GM10248 (cell line): Measurements from ENCODE around the gene ANTXRL.
A peak's percentile ranks its signal among the peaks of the same experiment; 100 is the strongest.
"Not testable (repeated sequence)": the region's sequence is repeated elsewhere in the genome, so short reads cannot be mapped to it uniquely, and the experiment has no call there.

Experiments used
- CTCF ChIA-PET: fragments of 300-600 bp; sonication (Branson Sonifier 250); formaldehyde crosslinking; extraction: SDS; loops from one replicate; lab custom pipeline; 2021; ENCODE audit warnings: antibody characterized with exemption; lab: Yijun Ruan, JAX
- POLR2A ChIA-PET: fragments of 350-650 bp; sonication (Branson Sonifier 250); formaldehyde crosslinking; extraction: SDS; loops from one replicate; lab custom pipeline; 2020; ENCODE audit warnings: antibody characterized with exemption; lab: Yijun Ruan, JAX
- DNase-seq: peaks from one replicate; pipeline ENCODE4 v3.0.0; 2012; ENCODE audit errors: extremely low spot score
- TF ChIP-seq, protein P1 (sequence below): IDR thresholded peaks from 2 replicates; pipeline ENCODE4 v1.5.1; 2012; ENCODE audit warnings: mild to moderate bottlenecking, low read depth; ENCODE audit errors: extremely low read depth, missing control alignments, control extremely low read depth

ANTXRL gene

GRCh38 chr10:46266306-46266985 lies 20.4 kb upstream of the ANTXRL start:
- TF ChIP-seq, protein P1, sequence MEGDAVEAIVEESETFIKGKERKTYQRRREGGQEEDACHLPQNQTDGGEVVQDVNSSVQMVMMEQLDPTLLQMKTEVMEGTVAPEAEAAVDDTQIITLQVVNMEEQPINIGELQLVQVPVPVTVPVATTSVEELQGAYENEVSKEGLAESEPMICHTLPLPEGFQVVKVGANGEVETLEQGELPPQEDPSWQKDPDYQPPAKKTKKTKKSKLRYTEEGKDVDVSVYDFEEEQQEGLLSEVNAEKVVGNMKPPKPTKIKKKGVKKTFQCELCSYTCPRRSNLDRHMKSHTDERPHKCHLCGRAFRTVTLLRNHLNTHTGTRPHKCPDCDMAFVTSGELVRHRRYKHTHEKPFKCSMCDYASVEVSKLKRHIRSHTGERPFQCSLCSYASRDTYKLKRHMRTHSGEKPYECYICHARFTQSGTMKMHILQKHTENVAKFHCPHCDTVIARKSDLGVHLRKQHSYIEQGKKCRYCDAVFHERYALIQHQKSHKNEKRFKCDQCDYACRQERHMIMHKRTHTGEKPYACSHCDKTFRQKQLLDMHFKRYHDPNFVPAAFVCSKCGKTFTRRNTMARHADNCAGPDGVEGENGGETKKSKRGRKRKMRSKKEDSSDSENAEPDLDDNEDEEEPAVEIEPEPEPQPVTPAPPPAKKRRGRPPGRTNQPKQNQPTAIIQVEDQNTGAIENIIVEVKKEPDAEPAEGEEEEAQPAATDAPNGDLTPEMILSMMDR: no peak
- POLR2A ChIA-PET: no interaction called here
- CTCF ChIA-PET: interaction anchor here (1.3 to 2.5 kb wide), 2 partner anchors 14 to 37 kb away, joined by 4 to 7 read pairs; no protein-coding TSS in a partner anchor
- DNase-seq: no peak

DNA sequence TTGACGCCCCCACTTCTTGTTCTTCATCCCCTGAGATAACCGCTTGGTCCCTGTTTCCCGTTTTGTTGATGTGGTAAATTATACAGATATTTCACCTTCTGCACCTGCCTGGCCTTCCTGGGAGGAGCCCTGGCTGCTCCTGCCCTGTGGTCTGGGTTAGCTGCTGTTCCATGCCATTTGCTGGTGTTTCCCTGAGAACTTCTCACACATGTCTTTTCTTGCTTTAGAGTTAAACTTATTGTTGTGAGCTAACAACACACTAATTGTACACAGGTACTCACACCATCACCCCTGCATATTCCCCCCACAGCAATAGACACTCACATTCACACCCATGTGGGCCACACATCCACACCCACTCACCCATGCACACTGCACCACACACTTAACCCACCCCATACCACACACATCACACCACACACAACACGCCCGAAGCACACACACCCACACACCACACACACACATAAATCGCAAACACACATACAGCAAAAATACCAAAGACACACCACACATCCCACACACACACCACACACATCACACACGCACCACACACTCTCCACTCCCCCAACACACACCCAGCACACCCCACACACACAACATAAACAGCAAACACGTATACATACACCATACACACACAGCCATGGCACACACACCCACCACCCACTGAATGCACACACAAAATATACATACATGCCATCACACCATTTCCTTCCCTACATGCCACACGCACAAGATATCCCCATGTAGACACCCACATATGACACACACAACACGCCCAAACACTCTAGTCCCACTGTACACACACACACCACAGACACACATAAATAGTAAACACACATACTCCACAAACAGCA lies 19.4 kb upstream of the ANTXRL start:
- DNase-seq: no peak
- CTCF ChIA-PET: no interaction called here
- TF ChIP-seq, protein P1: no peak
- POLR2A ChIA-PET: no interaction called here

- DNase-seq: peak; percentile 50
- CTCF ChIA-PET: interaction anchor here (1.0 kb wide), 1 partner anchor 12 kb away, joined by 4 read pairs; no protein-coding TSS in a partner anchor
- TF ChIP-seq, protein P1: no peak
- POLR2A ChIA-PET: no interaction called here
Measured at GRCh38 chr10:46268076-46268881, 18.5 kb upstream of the ANTXRL start.

- DNase-seq, POLR2A ChIA-PET: not testable (repeated sequence)
- CTCF ChIA-PET: interaction anchor here (1.0 to 1.4 kb wide), 3 partner anchors 13 to 40 kb away, joined by 3 to 4 read pairs (median 3); no protein-coding TSS in a partner anchor
Measured at GRCh38 chr10:46269554-46270053, 17.2 kb upstream of the ANTXRL start.

GRCh38 chr10:46270086-46270811 lies 16.5 kb upstream of the ANTXRL start:
- POLR2A ChIA-PET: no interaction called here
- no peak for DNase-seq
- TF ChIP-seq, protein P1: no peak
- CTCF ChIA-PET: interaction anchor here (1.1 to 1.4 kb wide), 2 partner anchors 14 to 20 kb away, joined by 3 to 4 read pairs; no protein-coding TSS in a partner anchor

DNA sequence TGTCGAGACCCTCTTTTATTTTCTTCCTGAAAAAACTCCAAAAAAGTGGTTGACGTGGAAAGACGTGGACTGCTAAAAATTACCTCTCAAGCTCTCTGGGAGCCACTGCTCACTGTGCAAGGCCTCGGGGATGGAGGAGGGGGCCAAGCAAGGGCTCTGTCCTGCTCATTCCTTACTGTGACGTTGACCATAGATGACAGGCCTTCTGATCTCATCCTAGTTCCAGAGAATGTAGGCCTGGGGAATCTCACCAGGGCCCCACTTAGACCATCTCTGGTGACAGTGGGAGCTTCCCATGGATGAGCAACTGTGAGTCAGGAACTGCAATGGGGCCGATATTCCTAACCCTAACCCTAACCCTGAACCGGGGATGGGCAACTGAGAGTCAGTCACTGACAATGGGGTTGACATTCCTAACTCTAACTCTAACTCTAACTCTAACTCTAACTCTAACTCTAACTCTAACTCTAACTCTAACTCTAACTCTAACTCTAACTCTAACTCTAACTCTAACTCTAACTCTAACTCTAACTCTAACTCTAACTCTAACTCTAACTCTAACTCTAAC lies 15.8 kb upstream of the ANTXRL start:
- POLR2A ChIA-PET, DNase-seq: not testable (repeated sequence)
- CTCF ChIA-PET: interaction anchor here (1.1 to 1.4 kb wide), 2 partner anchors 15 to 19 kb away, joined by 3 to 4 read pairs; no protein-coding TSS in a partner anchor

DNA sequence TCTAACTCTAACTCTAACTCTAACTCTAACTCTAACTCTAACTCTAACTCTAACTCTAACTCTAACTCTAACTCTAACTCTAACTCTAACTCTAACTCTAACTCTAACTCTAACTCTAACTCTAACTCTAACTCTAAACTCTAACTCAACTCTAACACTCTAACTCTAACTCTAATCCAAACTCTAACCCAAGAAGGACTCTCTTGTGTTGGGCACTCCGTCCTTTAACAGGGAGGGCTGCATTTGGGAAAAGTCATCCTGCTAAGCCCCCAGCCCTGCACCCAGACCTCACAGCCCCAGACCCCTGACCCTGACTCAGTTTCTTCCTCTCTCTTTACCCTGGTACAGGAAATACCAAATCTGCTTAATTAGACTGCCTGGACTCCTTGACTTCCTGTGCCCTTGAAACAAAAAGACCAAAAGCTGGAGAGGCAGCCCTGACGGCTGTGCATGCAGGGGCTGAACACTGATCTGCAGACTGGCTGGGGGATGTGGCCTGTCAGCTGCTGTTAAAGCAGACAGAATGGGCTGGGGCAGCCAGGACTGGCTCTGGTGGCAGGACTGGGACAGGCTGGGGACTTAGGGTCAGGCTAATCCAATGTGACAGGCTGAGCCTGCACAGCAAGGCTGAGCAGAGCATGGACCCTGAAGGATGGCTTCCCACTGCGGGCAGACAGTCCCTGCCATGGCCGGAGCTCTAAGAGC lies 14.8 kb upstream of the ANTXRL start:
- CTCF ChIA-PET, POLR2A ChIA-PET: not testable (repeated sequence)

More for the DNA sequence above, 14.8 kb upstream of the ANTXRL start:
- DNase-seq: not testable (repeated sequence)
